Stimulated activated CD4-positive, alpha-beta T cell treated with anti-CD3 and anti-CD28 coated beads, Interleukin-12 subunit alpha, Interleukin-12 subunit beta, amount 100 ng/mL, for 48 hours (primary cell): ENCODE results near the gene LRRC66.

ENCODE experiments used
- DNase-seq, 3 donors: peaks; one replicate each; pipeline ENCODE4 v3.0.0-alpha.2; 2020; ENCODE audit warnings: low read depth in 2 of 3, low spot score in 1 of 3

The LRRC66 gene

GRCh38 chr4:52012651-52013050 lies 7.5 kb downstream of the LRRC66 start:
- no peak for DNase-seq

GRCh38 chr4:52010986-52011385 lies 9.2 kb downstream of the LRRC66 start:
- DNase-seq: no peak

GRCh38 chr4:52006887-52007286 lies 13.3 kb downstream of the LRRC66 start:
- DNase-seq: no peak

GRCh38 chr4:52005604-52006273 lies 14.4 kb downstream of the LRRC66 start:
- no peak for DNase-seq

- DNase-seq: no peak
These were observed 15.7 kb downstream of the LRRC66 start for GRCh38 chr4:52004414-52004813.

- DNase-seq: no peak
These were observed 18.5 kb downstream of the LRRC66 start for GRCh38 chr4:52001616-52002015.

GRCh38 chr4:51999250-51999649 lies 20.9 kb downstream of the LRRC66 start:
- DNase-seq: no peak

- DNase-seq: no peak
These were observed 21.3 kb downstream of the LRRC66 start for GRCh38 chr4:51998837-51999236.

GRCh38 chr4:51997647-51998046 lies 22.5 kb downstream of the LRRC66 start:
- DNase-seq: no peak

- DNase-seq: no peak
These were observed 24.4 kb downstream of the LRRC66 start for GRCh38 chr4:51995647-51996220.

GRCh38 chr4:51965862-51966261 lies 54.3 kb downstream of the LRRC66 start:
- DNase-seq: no peak

GRCh38 chr4:51963841-51964517 lies 56.2 kb downstream of the LRRC66 start:
- DNase-seq: no peak

GRCh38 chr4:51960486-51960885 lies 59.7 kb downstream of the LRRC66 start:
- no peak for DNase-seq

GRCh38 chr4:51958199-51958968 lies 61.8 kb downstream of the LRRC66 start:
- DNase-seq: no peak
